HG02943 (cell line): ENCODE results near the gene ZNF140.

Experiments used
- ATAC-seq: cut with Tn5 transposase; IDR thresholded peaks from one replicate; pipeline ENCODE4 v1.9.1; 2021; ENCODE audit warnings: mild to moderate bottlenecking, low read depth, moderate library complexity; ENCODE audit not compliant: unreplicated experiment

ZNF140 gene

GRCh38 chr12:133080368-133081158 lies at the start of gene ZNF140:
Gene ZNF140, plus strand, starts transcription at chr12:133080923. Its CDS starts 398 bp downstream, at chr12:133081321.
- peak; percentile 71 for ATAC-seq

GRCh38 chr12:133037207-133038005 lies 43.3 kb upstream of the ZNF140 start, which contains the start of gene ZNF84:
Gene ZNF84, plus strand, starts transcription at chr12:133037509. Its CDS starts 3,959 bp downstream, at chr12:133041468.
- ATAC-seq: peak; percentile 87

GRCh38 chr12:133038118-133038709 lies 42.5 kb upstream of the ZNF140 start:
- ATAC-seq: no peak

- ATAC-seq: no peak
These were observed 34.0 kb upstream of the ZNF140 start for GRCh38 chr12:133046698-133047097.

GRCh38 chr12:133057446-133057845 lies 23.3 kb upstream of the ZNF140 start:
- no peak for ATAC-seq

GRCh38 chr12:133058203-133059113 lies 22.3 kb upstream of the ZNF140 start:
- ATAC-seq: no peak

- ATAC-seq: no peak
These were observed 18.8 kb upstream of the ZNF140 start for GRCh38 chr12:133061954-133062353.

GRCh38 chr12:133063556-133063955 lies 17.2 kb upstream of the ZNF140 start:
- ATAC-seq: no peak

- ATAC-seq: no peak
These were observed 6.9 kb upstream of the ZNF140 start for GRCh38 chr12:133073836-133074235.

- ATAC-seq: peak; percentile 74
These were observed 726 bp upstream of the ZNF140 start for GRCh38 chr12:133080026-133080367.

- no peak for ATAC-seq
These were observed 547 bp downstream of the ZNF140 start for GRCh38 chr12:133081159-133081780.

GRCh38 chr12:133083345-133083744 lies 2.6 kb downstream of the ZNF140 start:
- no peak for ATAC-seq

GRCh38 chr12:133105620-133106019 lies 24.9 kb downstream of the ZNF140 start:
- no peak for ATAC-seq

- ATAC-seq: no peak
These were observed 25.5 kb downstream of the ZNF140 start for GRCh38 chr12:133106253-133106652.

GRCh38 chr12:133107121-133107520 lies 26.4 kb downstream of the ZNF140 start:
- no peak for ATAC-seq

GRCh38 chr12:133108150-133108549 lies 27.4 kb downstream of the ZNF140 start:
- no peak for ATAC-seq

GRCh38 chr12:133120385-133121191 lies 39.9 kb downstream of the ZNF140 start:
- no peak for ATAC-seq

GRCh38 chr12:133124674-133125073 lies 44.0 kb downstream of the ZNF140 start:
- no peak for ATAC-seq
